HG02884 (cell line): ENCODE results near the gene SORCS3.

ENCODE experiments used
- ATAC-seq: cut with Tn5 transposase; IDR thresholded peaks from one replicate; pipeline ENCODE4 v1.9.1; 2021; ENCODE audit warnings: mild to moderate bottlenecking, moderate library complexity; ENCODE audit not compliant: unreplicated experiment

The SORCS3 gene

GRCh38 chr10:104774234-104774633 lies 133.1 kb downstream of the SORCS3 start:
- no peak for ATAC-seq

DNA sequence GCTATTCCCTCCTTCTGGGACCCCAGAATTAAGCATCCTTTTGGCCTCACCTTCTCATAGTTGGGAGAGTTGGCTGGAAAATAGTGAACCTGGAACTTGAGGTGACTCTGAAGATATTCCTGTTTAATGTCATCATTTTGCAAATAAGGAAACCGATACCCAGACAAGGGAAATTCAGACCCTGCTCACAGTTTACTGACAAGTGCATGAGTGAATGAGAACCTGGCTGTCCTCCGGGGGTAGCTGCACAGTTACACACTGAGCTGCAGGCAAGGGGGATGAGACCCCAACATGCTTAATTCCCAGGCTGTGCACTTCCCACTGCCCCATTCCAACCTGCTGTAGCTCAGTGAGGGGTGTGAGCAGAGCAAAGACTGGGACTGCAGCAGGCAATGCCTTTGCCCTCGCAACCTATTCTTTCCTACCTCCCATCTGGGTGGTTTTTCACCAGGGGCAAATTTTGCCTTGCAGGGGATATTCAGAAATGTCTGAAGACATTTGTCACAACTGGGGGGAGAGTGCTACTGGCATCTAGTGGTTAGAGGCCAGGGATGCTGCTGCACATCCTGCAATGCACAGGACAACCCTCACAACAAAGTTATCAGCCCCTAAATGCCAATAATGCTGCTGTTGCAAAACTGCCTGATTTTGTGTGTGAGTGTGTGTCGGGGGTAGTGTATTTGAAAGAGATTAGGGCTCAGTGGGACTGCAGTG lies 136.2 kb downstream of the SORCS3 start:
- ATAC-seq: no peak

- ATAC-seq: no peak
Measured at GRCh38 chr10:104778371-104778770, 137.3 kb downstream of the SORCS3 start.

DNA sequence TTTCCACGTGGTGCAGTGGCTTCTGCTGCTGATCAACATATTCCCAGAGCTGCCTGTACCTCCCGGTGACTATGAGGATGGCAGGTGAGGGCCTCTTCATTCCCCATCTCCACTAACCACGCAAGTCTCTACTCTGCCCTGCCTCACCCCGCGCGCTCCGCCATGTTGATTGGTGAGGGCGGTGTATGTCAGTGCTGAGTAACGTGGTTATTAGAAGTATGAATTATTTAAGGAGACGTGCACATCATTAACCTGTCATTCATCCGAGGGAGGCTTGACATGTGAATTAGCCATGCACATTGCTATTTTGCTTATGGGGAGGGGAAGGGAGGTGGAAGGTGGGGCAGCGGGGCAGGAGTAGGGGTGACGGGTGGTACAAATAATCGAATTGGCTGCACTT lies 138.6 kb downstream of the SORCS3 start:
- ATAC-seq: no peak

- no peak for ATAC-seq
Measured at GRCh38 chr10:104780165-104780564, 139.1 kb downstream of the SORCS3 start.

DNA sequence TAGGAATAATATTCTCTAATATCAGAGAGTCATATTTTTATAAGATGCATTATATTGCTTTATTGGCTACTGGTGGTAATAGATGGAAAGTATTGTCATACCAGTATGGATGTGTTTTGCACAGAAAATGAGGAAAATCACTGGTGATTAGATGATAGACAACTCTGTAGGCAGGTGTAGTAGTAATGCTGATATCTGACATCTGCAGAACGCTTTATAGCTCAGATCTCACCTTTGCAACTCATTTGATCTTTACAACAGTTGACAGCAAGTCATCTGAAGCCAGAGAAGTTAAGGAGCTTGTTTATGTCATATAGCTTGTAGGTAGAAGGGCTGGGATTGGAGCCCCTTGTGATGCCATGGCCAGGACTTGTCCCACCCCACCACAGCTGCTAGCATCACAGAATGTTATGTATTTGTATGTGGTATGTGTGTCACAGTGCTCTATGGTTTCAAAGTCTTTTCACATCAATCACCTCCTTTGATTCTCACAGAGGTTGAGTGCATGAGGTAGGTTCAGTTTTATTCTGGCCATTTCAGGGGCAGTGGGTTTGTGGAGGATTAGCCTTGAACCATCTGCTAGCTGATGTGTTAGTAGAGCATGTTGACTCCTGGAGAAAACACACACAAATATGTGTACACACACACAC lies 140.0 kb downstream of the SORCS3 start:
- no peak for ATAC-seq

GRCh38 chr10:104784452-104784851 lies 143.4 kb downstream of the SORCS3 start:
- ATAC-seq: no peak

DNA sequence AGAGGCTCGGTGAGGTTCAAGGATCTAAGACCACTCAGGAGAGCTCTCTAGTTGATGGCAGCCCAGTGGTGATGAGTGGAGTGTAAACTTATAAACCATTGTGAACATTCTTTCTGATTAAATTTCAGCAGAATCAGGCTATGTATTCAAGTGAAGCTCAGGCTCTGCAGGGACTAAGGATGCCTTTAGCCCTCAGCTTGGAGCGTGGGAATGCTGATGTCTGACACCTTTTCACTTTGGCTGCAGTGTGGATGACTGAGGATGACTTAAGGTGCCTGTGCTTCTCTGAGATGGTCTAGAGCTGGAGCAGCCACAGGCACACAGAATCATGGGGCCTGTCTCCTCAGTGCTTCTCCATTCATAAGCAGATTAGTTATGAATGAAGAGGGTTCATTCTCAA lies 150.4 kb downstream of the SORCS3 start:
- ATAC-seq: no peak

DNA sequence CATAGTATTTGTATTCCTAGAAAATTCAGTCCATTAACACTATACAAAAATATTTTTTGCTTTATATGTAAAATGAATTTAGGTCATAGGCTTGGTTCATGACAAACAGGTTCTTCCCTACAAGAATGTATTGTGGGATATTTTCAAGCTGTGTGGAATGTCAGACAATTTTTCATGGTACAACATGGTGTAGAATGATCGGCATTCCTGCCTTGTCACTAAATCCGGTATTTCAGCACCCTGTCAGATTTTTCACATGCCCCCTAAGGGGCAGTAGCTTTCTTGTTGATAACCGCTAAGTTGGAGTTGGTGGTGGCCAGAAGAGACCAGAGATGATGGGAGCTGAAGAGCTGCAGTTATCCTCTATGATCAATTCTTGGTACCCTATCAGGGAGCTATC lies 154.3 kb downstream of the SORCS3 start:
- no peak for ATAC-seq

- ATAC-seq: no peak
Measured at GRCh38 chr10:104796823-104797222, 155.7 kb downstream of the SORCS3 start.

GRCh38 chr10:104802941-104803340 lies 161.9 kb downstream of the SORCS3 start:
- ATAC-seq: no peak

- no peak for ATAC-seq
Measured at GRCh38 chr10:104804880-104805279, 163.8 kb downstream of the SORCS3 start.

- ATAC-seq: no peak
Measured at GRCh38 chr10:104806801-104807200, 165.7 kb downstream of the SORCS3 start.

- no peak for ATAC-seq
Measured at GRCh38 chr10:104807581-104808310, 166.7 kb downstream of the SORCS3 start.

DNA sequence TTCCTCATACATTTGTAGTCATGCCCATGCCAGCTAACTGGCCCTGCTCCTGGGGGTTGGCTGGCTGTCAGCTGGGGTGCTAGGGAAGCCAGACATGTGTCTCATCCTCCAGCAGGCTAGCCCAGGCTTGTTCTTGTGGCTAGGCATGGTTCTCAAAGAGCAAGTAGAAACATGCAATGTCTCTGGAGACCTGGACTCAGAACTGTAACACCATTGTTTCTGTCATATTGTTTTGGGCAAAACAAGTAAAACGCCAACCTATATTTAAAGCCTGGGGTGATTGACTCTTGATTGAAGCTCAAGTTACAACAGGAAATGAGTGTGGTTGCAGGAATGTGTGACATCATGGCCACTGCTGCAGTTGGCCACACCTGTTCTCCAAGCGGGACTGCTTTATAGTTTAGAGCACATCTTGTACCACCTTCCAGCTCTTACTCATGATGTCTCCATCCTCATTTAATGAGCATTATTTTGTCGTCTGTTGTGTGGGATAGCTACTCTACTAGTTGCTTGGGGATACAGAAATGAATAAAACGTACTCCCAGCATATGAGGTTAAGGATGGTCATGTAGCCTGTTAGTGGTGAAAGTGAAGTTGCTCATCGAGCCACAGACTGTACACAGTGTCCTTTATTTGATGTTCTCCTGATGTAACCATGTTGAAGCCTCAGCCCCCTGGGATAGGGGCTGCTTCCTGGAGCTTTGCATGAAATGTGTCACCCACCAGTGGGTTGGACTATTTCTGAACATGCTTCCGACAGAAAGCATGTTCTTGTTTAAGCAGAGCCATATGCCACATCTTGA lies 168.4 kb downstream of the SORCS3 start:
- peak; percentile 48 for ATAC-seq

GRCh38 chr10:104811166-104811565 lies 170.1 kb downstream of the SORCS3 start:
- no peak for ATAC-seq

- no peak for ATAC-seq
Measured at GRCh38 chr10:104816501-104816900, 175.4 kb downstream of the SORCS3 start.

GRCh38 chr10:104819731-104820130 lies 178.6 kb downstream of the SORCS3 start:
- no peak for ATAC-seq

GRCh38 chr10:104822088-104822487 lies 181.0 kb downstream of the SORCS3 start:
- ATAC-seq: no peak

DNA sequence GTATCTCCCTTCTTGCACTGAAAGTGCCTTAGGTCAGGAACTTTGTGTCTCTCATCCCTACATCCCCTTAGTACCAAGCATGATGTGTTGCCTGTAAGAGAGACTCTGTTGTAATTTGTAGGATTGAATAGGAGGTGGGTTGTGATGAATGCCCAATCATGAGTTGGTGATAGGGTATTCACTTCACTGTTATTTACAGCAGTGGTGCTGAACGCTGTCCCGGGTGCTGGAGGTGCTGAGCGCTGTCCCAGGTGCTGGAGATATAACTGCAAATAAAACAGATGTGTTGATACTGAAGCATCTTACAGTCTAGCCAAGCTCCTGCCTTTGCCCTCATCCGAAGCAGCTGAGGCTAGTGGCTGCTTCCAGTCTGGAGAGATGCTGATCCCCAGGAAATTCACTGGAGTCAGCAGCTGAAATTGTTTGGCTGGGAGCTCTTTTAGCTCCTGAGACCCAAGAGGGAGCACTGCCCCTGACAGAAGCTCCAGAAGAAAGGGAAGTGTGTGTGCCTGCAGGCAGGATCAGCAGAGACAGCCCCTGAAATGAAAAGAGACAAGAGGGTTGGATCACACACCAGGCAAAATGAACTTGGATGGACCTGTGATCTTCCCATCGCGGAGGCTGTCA lies 183.4 kb downstream of the SORCS3 start:
- ATAC-seq: no peak

- ATAC-seq: no peak
Measured at GRCh38 chr10:104831272-104831671, 190.2 kb downstream of the SORCS3 start.
